CD4-positive, alpha-beta T cell (primary cell): Measurements from ENCODE around the gene CDKN1A. TPM values are rescaled to one million over a fixed set of nuclear protein-coding genes. Genes with fewer than 3 reads are reported as not detected.
A peak's percentile ranks its signal among the peaks of the same experiment; 100 is the strongest.

Experiments
- ATAC-seq: fragments of 200-7000 bp; cut with Tn5 transposase; one replicate; pipeline ENCODE4 v1.10.0; 2022; ENCODE audit warnings: mild to moderate bottlenecking; ENCODE audit not compliant: poor library complexity
- CTCF ChIA-PET: fragments of 350-600 bp; sonication (Branson Sonifier 250); formaldehyde crosslinking; loops from one replicate; lab custom pipeline; 2021; ENCODE audit warnings: antibody characterized with exemption, inconsistent platforms; lab: Charles Lee
- POLR2A ChIA-PET: fragments of 350-600 bp; sonication (Branson Sonifier 250); formaldehyde crosslinking; loops from one replicate; lab custom pipeline; 2021; ENCODE audit warnings: antibody characterized with exemption, inconsistent platforms; lab: Charles Lee
- DNase-seq, 14 experiments: peaks; one replicate each; pipeline ENCODE4 v3.0.0-alpha.2; 2013 to 2020; ENCODE audit warnings: mixed read lengths in 2 of 14
- H3K27ac ChIP-seq, 2 donors: one replicate each; pipeline versions ENCODE4 v1.5.1 to v1.7.0; 2013; ENCODE audit warnings: low read length in 2 of 2, low read depth in 1 of 2, mild to moderate bottlenecking in 1 of 2
- H3K27me3 ChIP-seq, 2 experiments: 1 replicate in 1 of 2; 2 replicates in 1 of 2; pipeline versions ENCODE4 v1.6.1 to v1.7.0; 2013; ENCODE audit warnings: low read length in 2 of 2, control low read depth in 1 of 2, mild to moderate bottlenecking in 1 of 2, moderate library complexity in 1 of 2; ENCODE audit not compliant: insufficient read depth in 2 of 2, control insufficient read depth in 1 of 2
- H3K36me3 ChIP-seq: one replicate; pipeline ENCODE4 v1.6.1; 2013; ENCODE audit warnings: low read length, control low read depth; ENCODE audit not compliant: insufficient read depth
- H3K4me1 ChIP-seq: one replicate; pipeline ENCODE4 v1.6.1; 2013; ENCODE audit warnings: low read length, control low read depth; ENCODE audit not compliant: insufficient read depth
- H3K4me3 ChIP-seq: one replicate; pipeline ENCODE4 v1.5.1; 2013; ENCODE audit warnings: mild to moderate bottlenecking, low read length, moderate library complexity
- H3K9me3 ChIP-seq, 2 experiments: 1 replicate in 1 of 2; 2 replicates in 1 of 2; pipeline versions ENCODE4 v1.6.1 to v1.7.0; 2013; ENCODE audit warnings: low read length in 2 of 2, mild to moderate bottlenecking in 2 of 2, control low read depth in 1 of 2, moderate library complexity in 1 of 2; ENCODE audit not compliant: control insufficient read depth in 1 of 2, insufficient read depth in 1 of 2
- H3K27ac Mint-ChIP-seq: one replicate; pipeline ENCODE4 v1.8.0; 2020; ENCODE audit warnings: mixed read lengths
- H3K27me3 Mint-ChIP-seq: one replicate; pipeline ENCODE4 v1.8.0; 2021; ENCODE audit warnings: mixed read lengths
- H3K36me3 Mint-ChIP-seq: one replicate; pipeline ENCODE4 v1.8.0; 2021; ENCODE audit warnings: low read depth, mixed read lengths
- H3K4me1 Mint-ChIP-seq: one replicate; pipeline ENCODE4 v1.8.0; 2021; ENCODE audit warnings: low read depth, mixed read lengths
- H3K4me3 Mint-ChIP-seq: one replicate; pipeline ENCODE4 v1.8.0; 2020; ENCODE audit warnings: mild to moderate bottlenecking, mixed read lengths
- H3K9me3 Mint-ChIP-seq: one replicate; pipeline ENCODE4 v1.8.0; 2020; ENCODE audit warnings: mixed read lengths
- intact Hi-C, 2 experiments: fragments of 100-400 bp; cut with DNase I in 1 of 2; cut with micrococcal nuclease in 1 of 2; formaldehyde crosslinking; loops; one replicate each; pipeline versions ENCODE4 v1.15.1 to v1.9.0; 2023 to 2025; cut with DNase I, micrococcal nuclease
- total RNA-seq, 174 experiments: library from RNA in 2 of 174; stranded (reverse) in 2 of 174; gene quantifications; one replicate each; pipeline ENCODE4 v1.2.3 and lab custom pipeline; 2021 to 2026
- TF ChIP-seq, protein P1 (sequence below): fragments of 200-600 bp; IDR thresholded peaks from one replicate; pipeline ENCODE4 v1.8.0; 2022; ENCODE audit warnings: antibody characterized with exemption, mild to moderate bottlenecking

The CDKN1A gene
- total RNA-seq, 2 experiments from 2014 or later, result 98.3 to 98.6 TPM

GRCh38 chr6:36731622-36732310 lies 53.3 kb downstream of the CDKN1A start:
- H3K27me3 Mint-ChIP-seq, result no peaks in the 10 kb centered on the region
- H3K9me3 Mint-ChIP-seq, result no peaks in the 10 kb centered on the region
- no peaks in the 10 kb centered on the region for H3K27me3 ChIP-seq
- no peak overlapping the region for H3K4me3 ChIP-seq
- H3K4me3 Mint-ChIP-seq, result no peak overlapping the region
- CTCF ChIA-PET, result interaction anchor here (0.6 kb wide), 1 partner anchor 148 kb away, joined by 4 read pairs; no protein-coding TSS in a partner anchor
- no peaks in the 10 kb centered on the region for H3K9me3 ChIP-seq
- TF ChIP-seq, protein P1, sequence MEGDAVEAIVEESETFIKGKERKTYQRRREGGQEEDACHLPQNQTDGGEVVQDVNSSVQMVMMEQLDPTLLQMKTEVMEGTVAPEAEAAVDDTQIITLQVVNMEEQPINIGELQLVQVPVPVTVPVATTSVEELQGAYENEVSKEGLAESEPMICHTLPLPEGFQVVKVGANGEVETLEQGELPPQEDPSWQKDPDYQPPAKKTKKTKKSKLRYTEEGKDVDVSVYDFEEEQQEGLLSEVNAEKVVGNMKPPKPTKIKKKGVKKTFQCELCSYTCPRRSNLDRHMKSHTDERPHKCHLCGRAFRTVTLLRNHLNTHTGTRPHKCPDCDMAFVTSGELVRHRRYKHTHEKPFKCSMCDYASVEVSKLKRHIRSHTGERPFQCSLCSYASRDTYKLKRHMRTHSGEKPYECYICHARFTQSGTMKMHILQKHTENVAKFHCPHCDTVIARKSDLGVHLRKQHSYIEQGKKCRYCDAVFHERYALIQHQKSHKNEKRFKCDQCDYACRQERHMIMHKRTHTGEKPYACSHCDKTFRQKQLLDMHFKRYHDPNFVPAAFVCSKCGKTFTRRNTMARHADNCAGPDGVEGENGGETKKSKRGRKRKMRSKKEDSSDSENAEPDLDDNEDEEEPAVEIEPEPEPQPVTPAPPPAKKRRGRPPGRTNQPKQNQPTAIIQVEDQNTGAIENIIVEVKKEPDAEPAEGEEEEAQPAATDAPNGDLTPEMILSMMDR, result no peak
- no peaks in the 10 kb centered on the region for H3K36me3 Mint-ChIP-seq
- H3K4me1 ChIP-seq, result peaks cover 32% of the 10 kb centered on the region
- H3K36me3 ChIP-seq, result no peaks in the 10 kb centered on the region
- H3K4me1 Mint-ChIP-seq, result peaks cover 21% of the 10 kb centered on the region
- ATAC-seq, result no peak
- intact Hi-C loops, result no loop called here
- no peak for DNase-seq
- no peak overlapping the region for H3K27ac ChIP-seq
- POLR2A ChIA-PET, result no interaction called here
- H3K27ac Mint-ChIP-seq, result no peak overlapping the region

DNA sequence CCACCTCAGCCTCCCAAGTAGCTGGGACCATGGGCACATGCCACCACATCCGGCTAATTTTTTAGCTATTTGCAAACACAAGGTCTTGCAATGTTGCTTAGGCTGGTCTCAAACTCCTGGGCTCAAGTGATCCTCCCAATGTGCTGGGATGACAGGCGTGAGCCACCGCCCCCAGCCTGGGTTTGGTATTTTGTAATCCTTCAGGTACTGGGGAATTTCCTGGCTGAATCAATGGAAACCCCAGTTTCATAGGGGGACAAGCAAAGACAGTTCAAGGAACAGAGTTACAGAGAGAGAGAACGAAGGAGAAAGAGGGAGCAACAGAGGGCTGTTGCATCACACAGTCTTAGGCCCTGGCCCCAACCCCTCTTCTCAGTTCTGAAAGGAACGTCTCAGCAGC lies 54.8 kb downstream of the CDKN1A start:
- Mint-ChIP-seq H3K27me3 (no peaks in the 10 kb centered on the region), H3K9me3 (no peaks in the 10 kb centered on the region), H3K36me3 (no peaks in the 10 kb centered on the region), H3K4me3 (no peak overlapping the region), H3K4me1 (peaks cover 6% of the 10 kb centered on the region), H3K27ac (no peak overlapping the region)
- Histone ChIP-seq H3K27me3 (no peaks in the 10 kb centered on the region), H3K4me3 (no peak overlapping the region), H3K27ac (no peak overlapping the region), H3K4me1 (peaks cover 22% of the 10 kb centered on the region), H3K36me3 (no peaks in the 10 kb centered on the region), H3K9me3 (no peaks in the 10 kb centered on the region)
- TF ChIP-seq, protein P1, result no peak
- ChIA-PET POLR2A (no interaction called here), CTCF (no interaction called here)
- no peak for ATAC-seq
- DNase-seq, result no peak
- intact Hi-C loops, result no loop called here

DNA sequence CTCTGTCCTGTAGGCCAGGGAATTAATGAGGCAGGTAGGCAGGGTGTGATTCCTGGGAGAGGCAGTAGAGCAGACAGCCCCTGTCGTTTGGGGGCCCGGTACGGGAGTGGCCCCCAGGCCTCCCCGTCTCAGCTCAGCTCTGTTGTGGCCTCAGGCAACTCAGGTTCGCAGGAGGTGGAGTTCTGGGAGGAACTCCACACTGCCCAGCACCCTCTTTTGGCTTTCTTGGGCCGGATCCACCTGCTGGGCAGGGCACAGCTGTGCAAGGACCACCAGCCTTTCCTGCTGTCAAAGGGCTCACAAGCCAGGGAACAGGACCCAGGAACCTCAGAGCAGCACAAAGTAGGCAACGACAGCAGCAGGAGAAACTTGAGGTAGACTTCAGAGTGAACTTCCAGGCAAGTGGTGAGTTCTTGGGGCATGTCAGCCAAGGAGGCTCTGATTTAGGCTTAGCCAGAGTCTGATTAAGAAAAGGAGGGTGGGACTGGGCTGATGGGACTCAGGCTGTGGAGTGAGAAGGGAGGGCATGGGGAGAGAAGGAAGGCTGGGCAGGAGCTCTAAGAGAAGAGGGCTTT lies 56.1 kb downstream of the CDKN1A start:
- H3K27ac Mint-ChIP-seq, result no peak overlapping the region
- H3K4me3 Mint-ChIP-seq, result peak overlapping the region; percentile 38
- no peaks in the 10 kb centered on the region for H3K36me3 Mint-ChIP-seq
- DNase-seq (no peak), ATAC-seq (no peak)
- H3K4me3 ChIP-seq, result no peak overlapping the region
- H3K36me3 ChIP-seq, result no peaks in the 10 kb centered on the region
- no peaks in the 10 kb centered on the region for H3K9me3 ChIP-seq
- no peak overlapping the region for H3K27ac ChIP-seq
- intact Hi-C loops, result no loop called here
- peaks cover 17% of the 10 kb centered on the region for H3K4me1 ChIP-seq
- TF ChIP-seq, protein P1, result no peak
- CTCF ChIA-PET, result no interaction called here
- H3K27me3 ChIP-seq, result no peaks in the 10 kb centered on the region
- no peaks in the 10 kb centered on the region for H3K27me3 Mint-ChIP-seq
- H3K4me1 Mint-ChIP-seq, result peaks cover 6% of the 10 kb centered on the region
- POLR2A ChIA-PET, result no interaction called here
- H3K9me3 Mint-ChIP-seq, result no peaks in the 10 kb centered on the region
